GM23248 (cell line): ENCODE results near the gene EPHA2.

Source experiments
- EZH2 ChIP-seq: fragments of 200-600 bp; sonication (generic); IDR thresholded peaks from 2 replicates; pipeline ENCODE4 v1.6.1; 2018; ENCODE audit warnings: antibody characterized with exemption, mild to moderate bottlenecking; ENCODE audit not compliant: insufficient read depth, poor library complexity, severe bottlenecking
- EZH2phosphoT487 ChIP-seq: fragments of 200-600 bp; sonication (generic); IDR thresholded peaks from 2 replicates; pipeline ENCODE4 v1.6.1; 2018; ENCODE audit warnings: antibody characterized with exemption, moderate library complexity, mild to moderate bottlenecking, low read depth; ENCODE audit not compliant: insufficient read depth

GRCh38 chr1:16145662-16146278, 10.1 kb downstream of the EPHA2 start:
- no peak for TF ChIP-seq EZH2phosphoT487
- TF ChIP-seq EZH2 = no peak
